SHP77 treated with DMSO at 0.1 percent for 48 hours (cell line): ENCODE data around the gene IL1RAPL2.
A peak's percentile ranks its signal among the peaks of the same experiment; 100 is the strongest.
"Not testable (repeated sequence)": the region's sequence is repeated elsewhere in the genome, so short reads cannot be mapped to it uniquely, and the experiment has no call there.

Source experiments
- DNase-seq: peaks from one replicate; lab custom pipeline; 2025; lab: John Stamatoyannopoulos, UW

IL1RAPL2 gene

GRCh38 chrX:104854790-104855340 is 288.9 kb downstream of the IL1RAPL2 start:
- DNase-seq = no peak

DNA sequence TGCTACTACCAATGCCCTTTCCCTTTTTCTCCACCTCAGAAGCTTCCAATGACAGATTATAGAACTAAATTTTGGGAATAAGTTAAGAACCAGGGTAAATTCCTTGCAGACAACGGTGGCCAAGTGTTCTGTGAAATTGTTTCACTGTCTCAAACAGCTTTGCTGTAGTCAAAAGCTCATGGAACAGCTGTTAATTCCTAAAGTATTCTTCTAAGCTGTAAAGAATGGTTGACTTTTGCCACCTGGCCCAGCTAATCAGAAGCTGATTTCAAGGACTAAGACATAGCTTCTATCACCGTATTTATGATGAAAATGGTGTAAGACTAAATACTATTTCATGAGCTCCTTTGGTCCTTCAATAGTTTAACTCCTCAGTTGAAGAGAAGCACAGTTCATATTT is 297.5 kb downstream of the IL1RAPL2 start:
- no peak for DNase-seq

GRCh38 chrX:104864296-104864695 is 298.3 kb downstream of the IL1RAPL2 start:
- no peak for DNase-seq

GRCh38 chrX:104877504-104877903 is 311.5 kb downstream of the IL1RAPL2 start:
- no peak for DNase-seq

GRCh38 chrX:104902070-104902469 is 336.1 kb downstream of the IL1RAPL2 start:
- DNase-seq = no peak

- not testable (repeated sequence) for DNase-seq
Observed at GRCh38 chrX:104909694-104910093, 343.7 kb downstream of the IL1RAPL2 start.

DNA sequence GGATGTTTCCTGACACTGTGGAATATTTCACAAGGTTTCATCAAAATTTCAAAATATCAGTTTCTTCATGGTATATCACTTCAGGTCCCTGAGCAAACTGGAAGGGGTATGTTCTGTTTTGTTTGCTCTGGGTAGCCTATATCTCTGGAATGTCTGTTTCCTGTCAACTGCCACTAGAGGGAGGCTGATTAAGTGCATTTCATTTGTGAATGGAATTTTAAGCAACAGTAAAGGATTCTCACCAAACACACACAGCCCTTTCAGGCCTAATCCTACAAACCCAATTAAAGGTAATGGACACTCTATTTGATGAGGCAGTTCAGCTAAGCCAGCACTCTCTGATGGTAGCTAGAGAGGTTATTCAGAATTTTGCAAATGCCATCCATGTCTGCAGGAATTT is 347.3 kb downstream of the IL1RAPL2 start:
- DNase-seq = peak; percentile 0

- not testable (repeated sequence) for DNase-seq
Observed at GRCh38 chrX:104914686-104915085, 348.7 kb downstream of the IL1RAPL2 start.

DNA sequence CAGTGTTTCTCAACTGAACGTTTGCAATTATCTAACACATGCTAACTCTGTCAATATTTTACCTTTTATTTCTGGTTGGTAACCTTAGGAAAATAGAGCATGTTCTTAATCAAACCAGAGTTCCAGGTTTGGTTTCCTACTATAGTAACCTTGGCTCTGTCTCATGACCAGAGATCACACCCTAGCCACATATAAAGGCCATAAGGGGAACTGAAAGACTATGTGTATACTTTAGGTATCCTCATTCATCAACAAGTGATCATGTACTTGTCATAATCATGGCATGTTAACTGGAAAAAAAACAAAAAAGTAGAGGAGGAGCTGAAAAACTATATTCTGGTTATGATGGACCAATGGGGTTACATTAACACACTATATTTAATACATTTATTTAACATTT is 352.1 kb downstream of the IL1RAPL2 start:
- DNase-seq = no peak

GRCh38 chrX:104921584-104922205 is 355.7 kb downstream of the IL1RAPL2 start:
- DNase-seq = no peak

GRCh38 chrX:104922206-104922621 is 356.2 kb downstream of the IL1RAPL2 start:
- peak; percentile 16 for DNase-seq

GRCh38 chrX:104929324-104929723 is 363.3 kb downstream of the IL1RAPL2 start:
- DNase-seq = no peak

DNA sequence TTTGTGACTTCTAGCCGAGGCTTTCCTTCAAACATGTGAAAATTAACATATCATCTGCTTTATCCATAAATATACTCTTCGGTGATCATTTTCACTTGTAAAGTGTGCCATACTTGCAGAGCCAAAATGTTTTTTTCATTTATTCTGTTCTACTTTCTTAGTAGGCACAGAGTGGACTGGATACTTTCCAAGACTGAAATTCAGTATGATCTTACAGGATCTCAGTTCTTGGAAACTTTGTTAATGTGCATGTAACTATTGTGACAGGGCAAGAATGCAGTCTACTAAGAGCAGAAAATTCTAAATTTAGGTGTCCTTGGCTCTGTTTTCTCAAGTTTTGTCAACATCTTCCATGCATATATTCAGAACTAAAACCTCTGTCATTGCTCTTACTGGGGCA is 369.6 kb downstream of the IL1RAPL2 start:
- DNase-seq = no peak

GRCh38 chrX:104953251-104953650 is 387.3 kb downstream of the IL1RAPL2 start:
- no peak for DNase-seq

GRCh38 chrX:104961926-104962325 is 395.9 kb downstream of the IL1RAPL2 start:
- no peak for DNase-seq

GRCh38 chrX:104968241-104968640 is 402.2 kb downstream of the IL1RAPL2 start:
- no peak for DNase-seq

GRCh38 chrX:104972737-104973136 is 406.7 kb downstream of the IL1RAPL2 start:
- DNase-seq = no peak

GRCh38 chrX:104987063-104987462 is 421.1 kb downstream of the IL1RAPL2 start:
- no peak for DNase-seq

GRCh38 chrX:104988038-104988437 is 422.0 kb downstream of the IL1RAPL2 start:
- no peak for DNase-seq

DNA sequence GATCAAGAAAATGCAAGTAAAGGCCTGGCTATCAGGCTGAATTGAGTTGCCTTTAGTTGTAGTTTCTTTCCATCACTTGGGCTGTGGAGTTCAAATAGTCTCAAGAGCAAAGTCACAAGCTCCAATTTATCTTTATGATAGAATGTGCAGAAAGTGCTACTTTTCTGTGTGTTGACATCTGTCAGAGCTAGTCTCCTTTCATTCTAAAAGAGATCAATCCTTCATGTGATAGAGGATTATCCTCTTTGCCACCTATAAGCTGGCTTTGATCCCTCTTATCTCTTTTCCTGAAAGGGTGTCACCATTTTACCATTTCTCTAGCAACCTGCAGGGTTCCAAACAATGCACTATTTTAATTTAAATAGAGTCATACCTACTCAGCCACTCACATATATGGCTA is 429.5 kb downstream of the IL1RAPL2 start:
- DNase-seq = no peak

DNA sequence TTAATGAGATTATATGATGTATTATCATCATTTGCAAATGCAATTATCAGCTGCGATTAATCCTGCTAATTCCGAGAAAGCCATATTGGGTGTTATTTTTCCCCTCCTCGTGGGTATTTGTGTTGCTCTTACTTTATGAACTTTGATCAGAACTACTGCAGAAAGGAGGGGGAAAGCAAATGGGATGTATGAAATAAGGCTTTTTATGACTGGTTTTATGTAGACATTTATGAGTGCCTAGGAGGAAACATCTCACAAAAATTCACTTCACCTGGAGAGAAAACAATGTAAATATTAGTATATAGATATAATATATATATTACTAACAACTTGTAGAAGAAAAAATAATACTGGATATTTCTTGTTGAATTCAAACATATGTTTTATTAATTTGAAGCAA is 440.1 kb downstream of the IL1RAPL2 start:
- DNase-seq = no peak

DNA sequence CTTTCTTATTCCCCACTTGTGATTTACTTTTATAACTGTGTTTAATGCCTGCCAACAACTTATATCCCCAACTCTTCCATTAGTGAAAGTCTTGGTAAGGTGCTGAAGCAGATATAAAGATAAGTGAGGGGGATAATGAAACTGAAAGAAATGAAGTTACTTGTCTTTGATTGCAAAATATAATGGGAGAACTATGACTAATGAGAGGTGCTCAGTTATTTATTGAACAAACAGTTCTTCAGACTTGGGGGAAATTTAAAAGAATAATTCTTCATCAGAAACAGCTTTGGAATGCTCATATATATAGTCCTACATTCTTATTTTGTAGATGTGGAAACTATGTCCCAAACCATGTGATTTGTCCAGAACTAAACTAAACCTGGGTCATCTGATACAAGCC is 441.0 kb downstream of the IL1RAPL2 start:
- DNase-seq = no peak

- DNase-seq = no peak
Observed at GRCh38 chrX:105013719-105014118, 447.7 kb downstream of the IL1RAPL2 start.

GRCh38 chrX:105017641-105018040 is 451.6 kb downstream of the IL1RAPL2 start:
- DNase-seq = no peak
